Measurements from ENCODE around the gene ZMIZ1. TPM values are rescaled to one million over a fixed set of nuclear protein-coding genes. Genes with fewer than 3 reads are reported as not detected.

ZMIZ1 gene
- polyA plus RNA-seq, 5 donors = 53.2 to 82.1 (median 76.1) TPM

- no peak for DNase-seq
Observed at GRCh38 chr10:79182781-79183467, 114.2 kb downstream of the ZMIZ1 start.

- no peak for DNase-seq
Observed at GRCh38 chr10:79183468-79183865, 114.7 kb downstream of the ZMIZ1 start.

DNA sequence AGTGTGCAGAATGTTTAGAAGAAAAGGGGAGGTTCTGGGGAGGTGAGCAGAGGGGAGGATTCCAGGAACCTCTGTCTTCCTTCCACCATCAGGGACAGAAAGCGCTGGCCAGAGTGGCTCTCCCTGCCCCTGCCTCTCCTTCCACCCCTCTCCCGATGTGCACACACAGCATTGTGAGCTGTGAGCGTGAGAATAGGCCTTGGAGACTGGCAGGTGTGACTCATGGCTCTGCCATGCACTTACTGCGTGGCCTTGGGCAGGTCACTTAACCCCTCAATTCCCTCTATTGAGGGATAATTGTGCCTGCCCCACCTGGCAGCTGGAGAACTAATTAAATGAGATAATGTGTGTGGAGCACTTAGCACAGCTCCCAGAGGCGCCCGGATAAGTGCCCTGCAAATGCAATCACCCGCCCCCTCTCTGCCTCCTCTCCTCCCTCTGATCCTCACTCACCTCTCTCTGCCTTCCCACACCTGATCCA is 115.4 kb downstream of the ZMIZ1 start:
- DNase-seq = no peak

- DNase-seq = no peak
Observed at GRCh38 chr10:79184657-79185056, 115.9 kb downstream of the ZMIZ1 start.

DNA sequence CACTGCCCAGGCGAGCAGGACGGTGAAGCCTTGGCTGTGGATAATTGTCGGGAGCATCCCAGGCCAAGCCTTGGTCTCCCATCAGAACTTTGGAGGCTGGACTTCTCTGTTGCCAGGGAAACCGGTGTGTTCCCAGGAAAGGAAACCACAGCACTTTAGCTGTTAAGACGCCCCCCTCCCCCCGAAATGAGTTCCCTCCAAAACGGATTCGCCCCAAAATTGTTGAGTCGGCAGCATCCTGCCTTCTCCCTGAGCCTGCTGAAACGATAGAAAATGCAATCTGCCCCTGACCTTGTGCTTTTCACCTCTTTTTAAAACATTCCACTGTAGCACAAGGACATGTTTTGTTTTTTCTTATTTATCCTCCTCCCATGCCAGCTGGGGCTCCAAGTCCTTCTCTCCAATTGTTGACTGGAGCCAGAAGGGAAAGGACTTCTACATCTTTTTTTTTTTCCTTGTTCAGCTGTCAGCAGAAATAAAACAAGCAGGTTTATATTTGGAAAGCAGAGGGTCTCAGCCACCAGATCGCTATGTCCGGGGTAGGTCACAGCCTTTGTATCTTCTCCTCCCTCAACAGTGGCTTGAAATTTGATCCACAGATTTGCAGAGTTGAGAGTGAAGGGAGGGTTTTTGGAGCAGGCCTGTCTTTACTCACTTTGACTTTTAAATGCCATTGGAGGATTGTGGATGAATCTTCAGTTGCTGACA is 116.5 kb downstream of the ZMIZ1 start:
- DNase-seq = peak; percentile 56

- DNase-seq = no peak
Observed at GRCh38 chr10:79185796-79186374, 117.1 kb downstream of the ZMIZ1 start.

DNA sequence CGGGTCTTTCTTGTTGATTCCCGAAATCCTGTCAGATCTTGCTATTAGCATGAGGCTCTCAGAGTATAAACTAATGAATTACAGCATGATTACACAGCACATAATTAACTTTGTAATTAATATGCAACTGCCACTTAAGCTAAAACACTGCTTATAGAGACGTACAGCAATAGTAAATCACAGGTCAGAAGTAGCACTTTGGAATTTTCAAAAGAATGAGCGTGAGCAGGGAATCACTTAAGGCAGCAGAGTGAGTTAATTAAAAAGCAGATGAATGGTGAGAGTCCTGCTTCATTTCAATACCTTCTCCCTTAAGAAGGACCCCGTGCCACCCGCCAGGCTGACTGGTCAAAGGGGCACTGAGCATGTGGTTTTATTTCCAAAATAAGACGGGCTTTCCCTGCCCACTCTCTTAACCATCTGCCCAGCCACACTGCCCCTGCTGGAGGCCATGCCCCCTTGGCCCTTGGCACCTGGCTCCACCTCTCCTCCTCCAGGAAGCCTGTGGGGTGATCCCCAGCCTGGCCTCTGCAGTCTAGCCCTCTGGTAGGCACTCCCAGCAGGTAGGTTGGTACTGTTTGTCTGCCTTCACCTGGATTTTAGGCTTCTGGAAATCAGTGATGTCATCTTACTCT is 117.8 kb downstream of the ZMIZ1 start:
- DNase-seq = no peak

DNA sequence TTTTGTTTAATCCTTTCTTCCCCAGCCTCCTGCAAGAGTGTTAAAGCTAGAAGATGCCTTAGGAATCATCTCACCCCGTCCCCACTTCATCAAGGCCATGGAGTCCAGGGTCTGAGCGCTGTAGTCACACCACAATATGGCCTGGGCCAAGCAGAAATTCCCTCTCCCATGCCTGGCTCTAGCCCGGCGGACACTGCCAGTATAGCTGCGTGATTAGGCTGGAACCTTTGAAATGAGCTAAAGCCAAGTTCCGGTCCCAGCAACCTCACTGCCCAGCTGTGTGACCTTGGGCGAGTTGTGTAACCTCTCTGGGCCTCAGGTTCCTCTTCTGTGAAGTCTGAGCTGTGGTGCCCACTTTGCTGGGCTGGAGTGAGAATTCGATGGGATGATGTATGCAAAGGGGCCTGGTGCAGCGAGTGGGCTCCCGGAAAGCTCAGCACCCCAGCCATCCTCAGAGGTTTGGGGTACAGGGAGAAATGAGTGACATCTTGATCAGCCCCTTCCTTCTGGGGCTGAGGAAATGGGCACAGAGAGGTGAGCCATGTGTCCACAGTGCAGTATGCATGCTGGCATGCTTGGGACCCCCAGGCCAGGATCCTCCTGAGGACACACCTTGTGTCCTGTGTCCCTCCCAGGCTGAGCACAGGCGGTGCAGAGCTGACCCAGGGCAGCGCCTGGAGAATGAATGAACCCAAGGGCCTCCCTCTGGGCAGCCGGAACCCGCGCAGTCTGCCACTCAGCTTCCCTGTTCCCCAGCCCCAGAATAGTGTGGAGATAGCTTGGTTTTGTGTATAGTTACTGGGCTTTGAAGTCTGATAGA is 118.6 kb downstream of the ZMIZ1 start:
- DNase-seq = no peak

GRCh38 chr10:79188154-79188965 is 119.6 kb downstream of the ZMIZ1 start:
- DNase-seq = no peak

GRCh38 chr10:79189181-79189580 is 120.4 kb downstream of the ZMIZ1 start:
- DNase-seq = no peak

DNA sequence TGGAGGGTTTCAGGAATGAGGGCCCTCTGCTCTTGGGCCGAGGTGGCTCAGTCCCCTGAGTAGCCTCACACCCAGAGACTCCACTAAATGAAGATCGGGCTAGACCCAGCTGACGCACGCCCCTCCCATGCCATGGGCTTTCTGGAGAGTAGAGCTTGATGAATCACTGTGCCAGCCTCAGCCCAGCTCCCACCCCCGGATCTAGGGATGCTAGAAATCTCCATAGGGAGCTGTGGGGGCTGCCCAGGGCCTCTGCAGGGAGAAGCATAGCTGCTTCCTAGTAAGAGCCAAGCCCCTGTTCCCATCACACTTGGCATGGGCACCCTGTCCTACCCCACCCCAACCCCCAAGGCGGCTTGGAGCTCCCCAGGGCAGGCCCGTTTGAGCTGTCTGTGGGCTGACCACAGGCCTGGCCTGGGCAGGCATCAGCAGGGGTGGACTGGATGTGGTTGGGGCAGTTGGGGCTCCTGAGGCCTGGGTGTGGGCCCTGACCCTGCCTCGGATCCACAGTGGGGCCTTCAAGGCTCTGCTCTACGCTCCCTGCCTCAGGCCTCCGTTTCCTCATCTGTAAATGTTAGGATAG is 121.2 kb downstream of the ZMIZ1 start:
- no peak for DNase-seq

- no peak for DNase-seq
Observed at GRCh38 chr10:79190740-79191261, 122.0 kb downstream of the ZMIZ1 start.

DNA sequence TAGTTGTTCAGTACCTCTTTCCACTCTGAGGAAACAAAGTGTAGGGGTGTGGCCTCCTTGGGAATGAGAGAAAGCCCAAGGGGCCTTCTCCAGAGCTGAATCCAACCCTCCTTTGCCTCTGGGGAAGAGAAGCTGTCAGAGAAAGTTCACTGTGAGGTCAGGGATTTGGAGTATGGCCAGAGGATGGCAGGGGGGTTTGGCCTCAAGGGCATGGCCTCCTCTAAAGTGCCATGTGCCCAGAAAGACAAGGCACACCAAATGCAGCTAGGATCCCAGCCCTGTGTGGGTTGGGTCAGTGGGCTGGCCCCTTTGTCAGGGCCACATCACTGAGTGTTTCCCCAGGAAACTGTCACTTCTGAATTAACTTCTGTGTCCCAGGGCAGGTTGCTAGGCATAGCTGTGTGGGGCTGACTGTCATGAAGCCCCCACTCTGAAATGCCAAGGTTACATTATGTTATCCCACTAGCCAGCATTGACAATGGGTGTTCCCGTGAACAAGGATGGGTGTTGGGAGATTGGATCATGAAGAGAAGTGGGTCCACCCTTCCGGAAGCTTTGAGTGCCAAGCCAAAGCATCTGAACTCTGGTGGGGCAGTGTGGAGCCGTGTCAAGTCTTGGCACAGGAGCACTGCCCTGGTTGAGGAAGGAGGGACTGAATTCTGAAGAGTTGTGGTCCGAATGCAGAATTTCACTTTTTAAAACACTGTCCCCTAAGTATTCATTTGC is 123.3 kb downstream of the ZMIZ1 start:
- no peak for DNase-seq

GRCh38 chr10:79192677-79193003 is 123.9 kb downstream of the ZMIZ1 start:
- DNase-seq = no peak

GRCh38 chr10:79193694-79194382 is 125.1 kb downstream of the ZMIZ1 start:
- DNase-seq = no peak

- peak; percentile 75 to 83 for DNase-seq
Observed at GRCh38 chr10:79195091-79195923, 126.5 kb downstream of the ZMIZ1 start.

Measured in right lung (tissue), 5 donors.